HEK293 (cell line): Measurements from ENCODE around the gene SUOX.

Source experiments
- CTCF ChIP-seq: fragments of 450-650 bp; formaldehyde crosslinking; IDR thresholded peaks from 2 replicates; pipeline ENCODE4 v1.5.1; 2016; ENCODE audit warnings: missing biosample characterization, missing genetic modification characterization
- KLF17 ChIP-seq: fragments of 450-650 bp; formaldehyde crosslinking; IDR thresholded peaks from 2 replicates; pipeline ENCODE4 v1.5.1; 2016; ENCODE audit warnings: missing biosample characterization, missing genetic modification characterization
- RBAK ChIP-seq: fragments of 450-650 bp; formaldehyde crosslinking; IDR thresholded peaks from 2 replicates; pipeline ENCODE4 v1.5.1; 2016; ENCODE audit warnings: missing biosample characterization, missing genetic modification characterization
- SETDB1 ChIP-seq: IDR thresholded peaks from one replicate; pipeline ENCODE4 v1.6.1; 2017; ENCODE audit warnings: mild to moderate bottlenecking, low read length, moderate library complexity, mixed read lengths; ENCODE audit not compliant: insufficient read length
- ZBTB8A ChIP-seq: fragments of 450-650 bp; formaldehyde crosslinking; IDR thresholded peaks from 2 replicates; pipeline ENCODE4 v1.5.1; 2016; ENCODE audit warnings: missing biosample characterization, missing genetic modification characterization
- ZFP41 ChIP-seq: fragments of 450-650 bp; formaldehyde crosslinking; IDR thresholded peaks from 2 replicates; pipeline ENCODE4 v1.5.1; 2016; ENCODE audit warnings: missing biosample characterization, missing genetic modification characterization, borderline replicate concordance
- ZNF184 ChIP-seq: fragments of 450-650 bp; IDR thresholded peaks from 2 replicates; pipeline ENCODE4 v1.5.1; 2018; ENCODE audit warnings: missing biosample characterization, mild to moderate bottlenecking, missing genetic modification characterization
- ZNF280D ChIP-seq: fragments of 450-650 bp; formaldehyde crosslinking; IDR thresholded peaks from 2 replicates; pipeline ENCODE4 v1.5.1; 2016; ENCODE audit warnings: missing biosample characterization, missing genetic modification characterization
- ZNF354C ChIP-seq: fragments of 450-650 bp; formaldehyde crosslinking; IDR thresholded peaks from 2 replicates; pipeline ENCODE4 v1.5.1; 2016; ENCODE audit warnings: missing biosample characterization, missing genetic modification characterization, low read depth, borderline replicate concordance
- ZSCAN18 ChIP-seq: fragments of 450-650 bp; formaldehyde crosslinking; IDR thresholded peaks from 2 replicates; pipeline ENCODE4 v1.5.1; 2016; ENCODE audit warnings: missing biosample characterization, missing genetic modification characterization
- TF ChIP-seq, protein P1 (sequence below): fragments of 450-650 bp; formaldehyde crosslinking; IDR thresholded peaks from 2 replicates; pipeline ENCODE4 v1.5.1; 2016; ENCODE audit warnings: missing biosample characterization, missing genetic modification characterization, low read depth

DNA sequence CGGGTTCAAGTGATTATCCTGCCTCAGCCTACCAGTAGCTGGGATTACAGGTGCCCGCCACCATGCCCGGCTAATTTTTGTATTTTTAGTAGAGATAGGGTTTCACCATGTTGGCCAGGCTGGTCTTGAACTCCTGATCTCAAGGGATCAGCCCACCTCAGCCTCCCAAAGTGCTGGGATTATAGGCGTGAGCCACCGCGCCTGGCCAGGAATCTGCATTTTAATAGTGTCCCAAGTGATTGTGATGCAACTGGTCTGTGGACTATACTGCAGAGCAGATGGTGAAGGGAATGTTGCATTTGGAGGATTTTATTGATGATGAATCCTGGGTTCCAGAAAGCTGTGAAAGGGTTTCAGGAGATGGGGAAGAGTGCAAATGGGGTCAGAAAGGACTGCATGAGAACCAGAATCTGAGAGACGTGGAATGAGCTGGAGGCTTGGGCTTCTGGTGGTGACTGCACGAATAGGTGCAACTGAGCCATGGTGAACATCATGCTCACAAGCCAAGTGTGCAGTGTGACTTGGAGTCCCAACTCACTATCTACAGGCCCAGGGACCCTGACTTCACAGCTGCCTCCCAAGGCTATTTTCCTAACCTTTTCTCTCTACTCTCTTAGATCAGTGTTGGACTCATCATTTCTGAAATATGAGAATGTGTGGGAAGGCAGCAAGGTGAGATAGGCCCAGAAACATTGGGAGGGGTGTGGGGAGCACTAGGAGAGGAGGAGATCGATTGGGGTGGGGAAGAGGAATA lies 49.1 kb downstream of the SUOX start:
- TF ChIP-seq ZSCAN18 (tag by site-specific recombination), result no peak
- no peak for TF ChIP-seq ZBTB8A
- TF ChIP-seq SETDB1, result no peak
- TF ChIP-seq ZNF184 (tag by site-specific recombination), result no peak
- TF ChIP-seq CTCF (tag by site-specific recombination), result no peak
- no peak for TF ChIP-seq ZNF354C (tag by site-specific recombination)
- no peak for TF ChIP-seq ZNF280D (tag by site-specific recombination)
- TF ChIP-seq RBAK (tag by site-specific recombination), result no peak
- TF ChIP-seq, protein P1, sequence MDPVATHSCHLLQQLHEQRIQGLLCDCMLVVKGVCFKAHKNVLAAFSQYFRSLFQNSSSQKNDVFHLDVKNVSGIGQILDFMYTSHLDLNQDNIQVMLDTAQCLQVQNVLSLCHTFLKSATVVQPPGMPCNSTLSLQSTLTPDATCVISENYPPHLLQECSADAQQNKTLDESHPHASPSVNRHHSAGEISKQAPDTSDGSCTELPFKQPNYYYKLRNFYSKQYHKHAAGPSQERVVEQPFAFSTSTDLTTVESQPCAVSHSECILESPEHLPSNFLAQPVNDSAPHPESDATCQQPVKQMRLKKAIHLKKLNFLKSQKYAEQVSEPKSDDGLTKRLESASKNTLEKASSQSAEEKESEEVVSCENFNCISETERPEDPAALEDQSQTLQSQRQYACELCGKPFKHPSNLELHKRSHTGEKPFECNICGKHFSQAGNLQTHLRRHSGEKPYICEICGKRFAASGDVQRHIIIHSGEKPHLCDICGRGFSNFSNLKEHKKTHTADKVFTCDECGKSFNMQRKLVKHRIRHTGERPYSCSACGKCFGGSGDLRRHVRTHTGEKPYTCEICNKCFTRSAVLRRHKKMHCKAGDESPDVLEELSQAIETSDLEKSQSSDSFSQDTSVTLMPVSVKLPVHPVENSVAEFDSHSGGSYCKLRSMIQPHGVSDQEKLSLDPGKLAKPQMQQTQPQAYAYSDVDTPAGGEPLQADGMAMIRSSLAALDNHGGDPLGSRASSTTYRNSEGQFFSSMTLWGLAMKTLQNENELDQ, result no peak
- TF ChIP-seq ZFP41, result no peak
- TF ChIP-seq KLF17 (tag by site-specific recombination), result no peak
